Epithelial cell of proximal tubule (primary cell): Measurements from ENCODE around the gene MYL9. TPM values are rescaled to one million over a fixed set of nuclear protein-coding genes. Genes with fewer than 3 reads are reported as not detected.
"Not testable (repeated sequence)": the region's sequence is repeated elsewhere in the genome, so short reads cannot be mapped to it uniquely, and the experiment has no call there.

Experiments used
- DNase-seq: peaks from one replicate; pipeline ENCODE4 v3.0.0-alpha.2; 2011; ENCODE audit warnings: low read depth
- H3K4me3 ChIP-seq: 2 replicates; pipeline ENCODE4 v1.5.1; 2011; ENCODE audit warnings: low read depth, mild to moderate bottlenecking, low read length
- total RNA-seq: library from RNA; depleted of rRNA; stranded (reverse); fragments of >200 nt; gene quantifications from 2 replicates; pipeline ENCODE4 v1.2.3, GENCODE V29; 2015
- TF ChIP-seq, protein P1 (sequence below): conservative IDR thresholded peaks from 2 replicates; pipeline ENCODE4 v1.5.1; 2012; ENCODE audit warnings: low read depth, mild to moderate bottlenecking, low read length

The MYL9 gene
- total RNA-seq, 1 donor from 2014 or later = 31.7 TPM

DNA sequence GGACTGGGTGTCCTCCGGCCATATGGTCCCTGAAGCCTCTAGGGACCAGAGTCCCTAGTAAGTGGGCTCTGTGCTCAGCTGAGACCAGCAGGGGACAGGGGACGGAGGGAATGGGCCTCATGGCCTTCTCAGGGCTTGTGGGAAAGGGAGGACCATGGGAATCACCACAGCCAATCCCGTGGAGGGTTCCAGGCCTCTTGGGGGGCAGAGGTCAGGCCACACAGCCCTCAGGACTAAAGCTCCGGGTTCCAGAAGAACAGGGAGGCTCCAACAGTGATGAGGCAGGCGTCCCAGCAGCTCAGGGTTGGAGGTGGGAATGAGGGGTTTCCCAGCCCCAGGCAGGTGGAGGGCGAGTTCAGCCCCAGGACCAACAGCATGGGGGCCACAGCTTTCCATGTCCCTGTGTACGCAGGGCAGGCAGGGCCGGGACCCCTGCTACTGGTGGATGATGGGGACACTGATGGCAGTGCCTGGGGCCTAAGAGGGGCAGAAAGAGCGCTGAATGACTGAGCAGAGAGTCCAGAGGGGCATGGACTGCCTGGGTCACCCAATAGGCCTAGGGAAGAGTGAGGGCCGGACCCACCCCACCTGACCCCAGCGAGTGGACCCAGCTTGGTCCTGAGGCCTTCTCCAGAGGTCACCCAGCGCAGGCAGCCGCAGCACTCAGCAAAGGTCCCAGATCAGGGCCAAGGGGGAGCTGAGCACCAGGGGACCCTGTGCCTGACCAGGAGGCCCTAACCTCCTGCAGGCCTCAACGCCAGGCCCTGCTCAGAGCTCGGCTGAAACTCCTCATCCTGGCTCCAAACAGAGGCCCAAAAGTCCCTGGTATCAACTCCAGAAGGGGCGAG, 8.8 kb downstream of the MYL9 start:
- DNase-seq = no peak
- H3K4me3 ChIP-seq = no peak overlapping the region
- TF ChIP-seq, protein P1, sequence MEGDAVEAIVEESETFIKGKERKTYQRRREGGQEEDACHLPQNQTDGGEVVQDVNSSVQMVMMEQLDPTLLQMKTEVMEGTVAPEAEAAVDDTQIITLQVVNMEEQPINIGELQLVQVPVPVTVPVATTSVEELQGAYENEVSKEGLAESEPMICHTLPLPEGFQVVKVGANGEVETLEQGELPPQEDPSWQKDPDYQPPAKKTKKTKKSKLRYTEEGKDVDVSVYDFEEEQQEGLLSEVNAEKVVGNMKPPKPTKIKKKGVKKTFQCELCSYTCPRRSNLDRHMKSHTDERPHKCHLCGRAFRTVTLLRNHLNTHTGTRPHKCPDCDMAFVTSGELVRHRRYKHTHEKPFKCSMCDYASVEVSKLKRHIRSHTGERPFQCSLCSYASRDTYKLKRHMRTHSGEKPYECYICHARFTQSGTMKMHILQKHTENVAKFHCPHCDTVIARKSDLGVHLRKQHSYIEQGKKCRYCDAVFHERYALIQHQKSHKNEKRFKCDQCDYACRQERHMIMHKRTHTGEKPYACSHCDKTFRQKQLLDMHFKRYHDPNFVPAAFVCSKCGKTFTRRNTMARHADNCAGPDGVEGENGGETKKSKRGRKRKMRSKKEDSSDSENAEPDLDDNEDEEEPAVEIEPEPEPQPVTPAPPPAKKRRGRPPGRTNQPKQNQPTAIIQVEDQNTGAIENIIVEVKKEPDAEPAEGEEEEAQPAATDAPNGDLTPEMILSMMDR = no peak

DNA sequence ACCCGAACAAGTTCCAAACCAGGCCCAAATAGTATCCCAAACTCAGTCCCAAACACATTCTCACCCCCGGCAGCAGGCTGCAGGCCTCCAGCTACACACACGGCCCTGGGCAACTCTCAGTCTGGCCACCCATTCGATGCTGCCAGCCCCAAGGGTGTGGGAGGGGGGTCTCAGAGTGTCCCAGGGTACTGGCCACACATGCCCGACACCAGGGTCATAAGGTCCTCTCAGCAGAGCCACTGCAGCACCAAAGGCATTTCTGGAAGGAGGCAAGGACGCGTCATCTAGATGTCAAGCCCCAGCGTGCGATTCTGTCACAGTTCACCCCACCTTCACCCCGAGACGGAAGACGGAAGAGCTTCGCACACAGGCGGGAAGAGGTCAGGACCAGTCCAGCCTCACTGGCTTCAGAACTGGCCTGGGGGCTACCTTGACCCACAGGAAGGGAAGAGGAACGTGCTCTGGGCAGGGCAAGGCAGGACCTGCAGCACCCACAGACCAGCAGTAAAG, 9.5 kb downstream of the MYL9 start:
- H3K4me3 ChIP-seq = no peak overlapping the region
- no peak for DNase-seq
- TF ChIP-seq, protein P1 = no peak

DNA sequence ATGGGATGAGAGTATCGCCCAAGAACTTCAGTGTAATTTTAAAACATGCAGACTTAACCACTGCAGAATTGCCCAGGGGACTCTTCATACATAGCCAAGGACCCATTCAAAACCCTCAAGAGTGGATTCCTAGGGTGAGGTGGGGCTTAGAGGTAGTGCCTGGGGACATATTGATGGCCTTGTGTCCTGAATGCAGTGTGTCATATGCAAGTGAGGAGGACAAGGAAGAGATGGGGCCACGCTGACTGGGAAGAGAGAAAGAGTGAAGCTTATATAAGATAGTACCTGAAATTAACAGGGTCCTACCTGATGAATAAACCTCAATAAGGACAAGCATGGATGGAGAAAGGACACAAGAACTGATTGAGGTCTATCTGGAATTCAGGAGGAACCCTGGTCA, 13.9 kb downstream of the MYL9 start:
- DNase-seq = no peak
- no peak overlapping the region for H3K4me3 ChIP-seq
- TF ChIP-seq, protein P1 = no peak

DNA sequence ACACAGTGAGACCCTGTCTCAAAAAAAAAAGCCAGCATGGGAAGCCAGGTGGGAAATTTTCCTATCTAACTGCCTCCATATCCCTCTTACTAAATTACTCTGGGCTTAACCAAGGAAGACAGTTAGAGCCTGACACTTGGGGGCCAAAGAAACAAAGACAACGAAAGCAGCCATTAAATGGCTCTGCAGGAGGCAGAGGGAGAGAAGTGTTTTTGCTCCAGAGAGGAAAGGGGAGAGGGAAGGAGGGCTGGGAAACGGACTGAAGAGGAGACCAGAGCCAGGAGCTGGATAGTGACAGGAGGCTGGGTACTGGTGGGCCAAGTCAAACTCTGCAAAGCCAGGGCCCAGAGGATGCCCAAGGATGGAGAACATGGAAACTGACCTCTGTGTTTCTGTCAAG, 21.4 kb downstream of the MYL9 start:
- TF ChIP-seq, protein P1 = no peak
- DNase-seq = no peak
- H3K4me3 ChIP-seq = no peak overlapping the region

DNA sequence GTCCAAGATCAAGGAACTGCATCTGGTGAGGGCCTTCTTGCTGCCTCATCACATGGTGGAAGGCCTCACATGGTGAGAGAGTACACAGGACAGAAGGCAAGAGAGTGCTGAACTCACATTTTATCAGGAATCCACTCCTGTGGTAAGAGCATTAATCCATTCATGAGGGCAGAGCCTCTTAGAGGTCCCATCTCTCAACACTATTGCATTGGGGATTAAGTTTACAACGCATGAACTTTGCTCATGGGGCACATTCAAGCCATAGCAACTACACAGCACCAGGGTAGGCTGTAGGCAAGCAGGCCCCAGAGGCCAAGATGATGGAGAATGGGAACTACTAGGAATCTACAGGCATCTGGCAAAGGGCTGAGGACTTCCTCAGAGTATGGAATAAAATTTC, 22.1 kb downstream of the MYL9 start:
- TF ChIP-seq, protein P1 = no peak
- H3K4me3 ChIP-seq = no peak overlapping the region
- no peak for DNase-seq

DNA sequence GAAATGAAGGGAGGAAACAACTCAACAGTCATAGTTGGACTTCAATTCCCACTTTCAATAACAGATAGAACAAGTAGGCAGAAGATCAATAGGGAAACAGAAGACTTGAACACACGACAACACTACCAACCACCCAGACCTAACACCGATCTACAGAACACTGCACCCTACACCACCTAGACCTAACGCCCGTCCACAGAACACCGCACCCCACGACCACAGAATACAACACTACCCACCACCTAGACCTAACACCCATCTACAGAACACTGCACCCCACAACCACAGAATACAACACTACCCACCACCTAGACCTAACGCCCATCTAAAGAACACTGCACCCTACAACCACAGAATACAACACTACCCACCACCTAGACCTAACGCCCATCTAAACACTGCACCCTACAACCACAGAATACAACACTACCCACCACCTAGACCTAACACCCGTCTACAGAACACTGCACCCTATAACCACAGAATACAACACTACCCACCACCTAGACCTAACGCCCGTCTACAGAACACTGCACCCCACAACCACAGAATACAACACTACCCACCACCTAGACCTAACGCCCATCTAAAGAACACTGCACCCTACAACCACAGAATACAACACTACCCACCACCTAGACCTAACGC, 22.9 kb downstream of the MYL9 start:
- DNase-seq, H3K4me3 ChIP-seq: not testable (repeated sequence)

DNA sequence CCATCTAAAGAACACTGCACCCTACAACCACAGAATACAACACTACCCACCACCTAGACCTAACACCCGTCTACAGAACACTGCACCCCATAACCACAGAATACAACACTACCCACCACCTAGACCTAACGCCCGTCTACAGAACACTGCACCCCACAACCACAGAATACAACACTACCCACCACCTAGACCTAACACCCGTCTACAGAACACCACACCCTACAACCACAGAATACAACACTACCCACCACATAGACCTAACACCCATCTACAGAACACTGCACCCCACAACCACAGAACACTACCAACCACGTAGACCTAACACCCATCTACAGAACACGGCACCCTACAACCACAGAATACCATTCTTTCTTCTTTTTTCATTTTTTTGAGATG, 23.4 kb downstream of the MYL9 start:
- not testable (repeated sequence) for DNase-seq, H3K4me3 ChIP-seq

DNA sequence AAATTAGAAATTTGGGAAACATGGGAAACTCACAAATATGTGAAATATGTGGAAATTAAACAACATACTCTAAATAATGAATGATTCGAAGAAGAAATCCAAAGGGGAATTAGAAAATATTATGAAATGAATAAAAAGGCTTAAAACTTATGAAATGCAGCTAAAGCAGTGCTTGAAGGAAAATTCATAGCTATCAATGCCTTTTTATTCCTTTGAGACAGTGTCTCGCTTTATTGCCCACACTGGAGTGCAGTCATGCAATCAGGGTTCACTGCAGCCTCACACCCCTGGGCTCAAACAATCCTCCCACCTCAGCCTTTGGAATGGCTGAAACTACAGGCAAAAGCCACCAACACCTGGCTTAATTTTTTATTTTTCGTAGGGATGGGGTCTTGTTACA, 24.2 kb downstream of the MYL9 start:
- no peak overlapping the region for H3K4me3 ChIP-seq
- no peak for DNase-seq
- TF ChIP-seq, protein P1 = no peak
